Sigmoid colon (tissue), 7 donors: ENCODE measurements around the gene RPEL1. TPM values are rescaled to one million over a fixed set of nuclear protein-coding genes. Genes with fewer than 3 reads are reported as not detected.
"Not testable (repeated sequence)": the region's sequence is repeated elsewhere in the genome, so short reads cannot be mapped to it uniquely, and the experiment has no call there.

Experiments used
- DNase-seq: peaks from one replicate; pipeline ENCODE4 v3.0.0-alpha.2; 2019
- H3K27ac ChIP-seq, 4 donors: fragments of 200-600 bp; sonication (generic); one replicate each; pipeline ENCODE4 v1.5.1; 2016 to 2019; ENCODE audit warnings: mild to moderate bottlenecking in 1 of 4
- H3K27me3 ChIP-seq, 3 donors: fragments of 200-600 bp; sonication (generic); one replicate each; pipeline ENCODE4 v1.5.1; 2019; ENCODE audit warnings: mild to moderate bottlenecking in 1 of 3
- H3K36me3 ChIP-seq, 4 donors: fragments of 200-600 bp; sonication (generic); one replicate each; pipeline ENCODE4 v1.5.1; 2016 to 2019
- H3K4me1 ChIP-seq, 4 donors: fragments of 200-600 bp; sonication (generic); one replicate each; pipeline ENCODE4 v1.5.1; 2017 to 2019
- H3K4me3 ChIP-seq, 4 donors: fragments of 200-600 bp; sonication (generic); one replicate each; pipeline ENCODE4 v1.5.1; 2017 to 2019; ENCODE audit warnings: mild to moderate bottlenecking in 2 of 4, moderate library complexity in 1 of 4
- H3K9me3 ChIP-seq, 4 donors: fragments of 200-600 bp in 3 of 4; sonication (generic) in 3 of 4; one replicate each; pipeline versions ENCODE4 v1.5.1 to v1.6.1; 2013 to 2019
- CTCF ChIP-seq, 4 experiments: fragments of 450-650 bp in 3 of 4; fragments of 200-600 bp in 1 of 4; IDR thresholded peaks; one replicate each; pipeline ENCODE4 v1.5.1; 2016 to 2019; ENCODE audit warnings: antibody characterized with exemption in 4 of 4, mild to moderate bottlenecking in 3 of 4, moderate library complexity in 2 of 4
- EP300 ChIP-seq, 4 donors: sonication (generic); formaldehyde crosslinking; IDR thresholded peaks; one replicate each; pipeline ENCODE4 v1.6.1; 2017; ENCODE audit warnings: antibody characterized with exemption in 4 of 4
- POLR2A ChIP-seq, 2 donors: fragments of 450-650 bp; IDR thresholded peaks; one replicate each; pipeline ENCODE4 v1.6.1; 2016; ENCODE audit warnings: antibody characterized with exemption in 2 of 2, mild to moderate bottlenecking in 2 of 2, moderate library complexity in 2 of 2
- POLR2AphosphoS5 ChIP-seq, 4 donors: sonication (generic); formaldehyde crosslinking; IDR thresholded peaks; one replicate each; pipeline ENCODE4 v1.6.1; 2017; ENCODE audit warnings: antibody characterized with exemption in 4 of 4
- WGBS, 2 donors: extraction: QIAGEN DNeasy Blood & Tissue Kit; methylation state at CpG; one replicate each; pipeline ENCODE4 v1.1.7; 2013; 5-methylcytosine and 5-hydroxymethylcytosine counted together
- intact Hi-C: fragments of 100-400 bp; cut with DNase I; formaldehyde crosslinking; loops from one replicate; pipeline ENCODE4 v1.15.1; 2023
- polyA plus RNA-seq, 3 donors: library from polyadenylated mRNA; stranded (reverse); fragments of 200-250 nt; gene quantifications; one replicate each; pipeline ENCODE4 v1.2.3, GENCODE V29; 2013
- total RNA-seq, 4 donors: library from RNA; depleted of rRNA; stranded (reverse); fragments of >200 nt; gene quantifications; one replicate each; pipeline ENCODE4 v1.1.0, GENCODE V29; 2016
- donor health status: healthy with polysubstance abuse.
- donor health status: Bipolar disorder and iron deficiency.
- donor health status: healthy.

The RPEL1 gene
- total and polyA plus RNA-seq, 7 donors: 0.03 TPM; not detected in 6

DNA sequence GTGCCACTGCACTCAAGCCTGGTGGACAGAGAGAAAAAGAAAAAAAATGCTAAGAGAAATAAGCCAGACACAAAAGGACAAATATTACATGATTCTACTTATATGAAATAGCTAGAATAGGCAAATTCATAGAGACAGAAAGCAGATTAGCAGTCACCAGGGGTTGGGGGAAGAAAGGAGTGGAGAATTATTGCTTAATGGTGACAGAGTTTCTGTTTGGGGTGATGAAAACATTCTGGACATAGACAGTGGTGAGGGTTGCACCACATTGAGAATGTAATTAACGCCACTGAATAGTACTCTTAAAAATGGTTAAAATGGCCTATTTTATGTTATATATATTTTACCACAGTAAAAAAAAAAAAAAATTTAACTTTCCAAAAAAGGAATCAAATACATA, 46.2 kb upstream of the RPEL1 start:
- intact Hi-C loops: no loop called here
- 86% methylated on average over 1 of the region's 1 CpG for WGBS, 2 donors
- no peak for TF ChIP-seq POLR2A (IDR thresholded peaks at IDR 0.05)
- no peak for TF ChIP-seq POLR2AphosphoS5 (IDR thresholded peaks at IDR 0.05)
- no peak for TF ChIP-seq CTCF (IDR thresholded peaks at IDR 0.05)
- no peak for TF ChIP-seq EP300 (IDR thresholded peaks at IDR 0.05)

DNA sequence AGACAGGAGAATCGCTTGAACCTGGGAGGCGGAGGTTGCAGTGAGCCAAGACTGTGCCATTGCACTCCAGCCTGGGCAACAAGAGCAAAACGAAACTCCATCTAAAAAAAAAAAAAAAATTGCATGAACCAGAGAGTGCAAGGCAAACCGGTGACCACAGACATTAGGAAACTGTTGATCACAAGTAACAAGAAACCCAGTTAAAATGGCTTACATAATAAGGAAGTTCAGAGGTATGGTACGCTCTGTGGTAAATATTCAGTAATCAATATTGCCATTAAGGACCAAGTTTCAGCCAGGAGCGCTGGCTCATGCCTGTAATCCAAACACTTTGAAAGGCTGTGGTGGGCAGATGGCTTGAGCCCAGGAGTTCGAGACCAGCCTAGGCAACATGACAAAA, 43.4 kb upstream of the RPEL1 start:
- Histone ChIP-seq H3K4me1 (peaks cover 0 to 3% (median under 1%) of the 10 kb centered on the region in 4 donors), H3K36me3 (no peaks in the 10 kb centered on the region), H3K9me3 (no peaks in the 10 kb centered on the region), H3K27ac (no peak overlapping the region), H3K27me3 (no peaks in the 10 kb centered on the region), H3K4me3 (no peak overlapping the region)
- intact Hi-C loops: no loop called here
- no peak for DNase-seq
- TF ChIP-seq POLR2AphosphoS5 (IDR thresholded peaks at IDR 0.05) (no peak), POLR2A (IDR thresholded peaks at IDR 0.05) (no peak), CTCF (IDR thresholded peaks at IDR 0.05) (no peak), EP300 (IDR thresholded peaks at IDR 0.05) (no peak)
- WGBS, 2 donors: 76 to 84% methylated on average over 7 of the region's 7 CpGs

More for the DNA sequence above, 46.2 kb upstream of the RPEL1 start:
- no peaks in the 10 kb centered on the region for H3K9me3 ChIP-seq
- no peaks in the 10 kb centered on the region for H3K36me3 ChIP-seq
- H3K27me3 ChIP-seq: no peaks in the 10 kb centered on the region
- DNase-seq: no peak
- no peak overlapping the region for H3K4me3 ChIP-seq
- no peaks in the 10 kb centered on the region for H3K4me1 ChIP-seq
- no peak overlapping the region for H3K27ac ChIP-seq

- Histone ChIP-seq H3K27ac (no peak overlapping the region), H3K9me3 (no peaks in the 10 kb centered on the region), H3K27me3 (no peaks in the 10 kb centered on the region), H3K36me3 (no peaks in the 10 kb centered on the region), H3K4me1 (peaks cover 0 to 10% (median 5%) of the 10 kb centered on the region in 4 donors), H3K4me3 (no peak overlapping the region)
- intact Hi-C loops: no loop called here
- WGBS, 2 donors: 96% methylated on average over 3 of the region's 3 CpGs
- DNase-seq: no peak
- TF ChIP-seq CTCF (IDR thresholded peaks at IDR 0.05) (no peak), EP300 (IDR thresholded peaks at IDR 0.05) (no peak), POLR2AphosphoS5 (IDR thresholded peaks at IDR 0.05) (no peak), POLR2A (IDR thresholded peaks at IDR 0.05) (no peak)
These were observed 42.2 kb upstream of the RPEL1 start for GRCh38 chr10:103203466-103203865.

- intact Hi-C loops: no loop called here
- DNase-seq: no peak
- TF ChIP-seq POLR2A (IDR thresholded peaks at IDR 0.05) (no peak), EP300 (IDR thresholded peaks at IDR 0.05) (no peak), CTCF (IDR thresholded peaks at IDR 0.05) (no peak), POLR2AphosphoS5 (IDR thresholded peaks at IDR 0.05) (no peak)
- Histone ChIP-seq H3K9me3 (no peaks in the 10 kb centered on the region), H3K27ac (no peak overlapping the region), H3K27me3 (no peaks in the 10 kb centered on the region), H3K4me1 (peaks cover 0 to 10% (median 5%) of the 10 kb centered on the region in 4 donors), H3K4me3 (no peak overlapping the region), H3K36me3 (no peaks in the 10 kb centered on the region)
- 84 to 85% methylated on average over 8 of the region's 8 CpGs for WGBS, 2 donors
These were observed 41.1 kb upstream of the RPEL1 start for GRCh38 chr10:103204353-103205255.

DNA sequence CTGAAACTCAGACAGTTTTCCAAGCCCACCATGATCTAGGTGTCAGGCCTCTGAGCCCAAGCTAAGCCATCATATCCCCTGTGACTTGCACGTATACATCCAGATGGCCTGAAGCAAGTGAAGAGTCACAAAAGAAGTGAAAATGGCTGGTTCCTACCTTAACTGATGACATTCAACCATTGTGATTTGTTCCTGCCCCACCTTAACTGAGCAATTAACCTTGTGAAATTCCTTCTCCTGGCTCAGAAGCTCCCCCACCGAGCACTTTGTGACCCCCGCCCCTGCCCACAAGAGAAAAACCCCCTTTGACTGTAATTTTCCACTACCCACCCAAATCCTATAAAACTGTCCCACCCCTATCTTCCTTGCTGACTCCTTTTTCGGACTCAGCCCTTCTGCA, 40.3 kb upstream of the RPEL1 start:
- peaks cover 0 to 10% (median 5%) of the 10 kb centered on the region in 4 donors for H3K4me1 ChIP-seq
- H3K27me3 ChIP-seq, H3K36me3 ChIP-seq, intact Hi-C loops, H3K4me3 ChIP-seq, H3K9me3 ChIP-seq, DNase-seq, H3K27ac ChIP-seq: not testable (repeated sequence)
- 71 to 84% methylated on average over 4 of the region's 4 CpGs for WGBS, 2 donors

DNA sequence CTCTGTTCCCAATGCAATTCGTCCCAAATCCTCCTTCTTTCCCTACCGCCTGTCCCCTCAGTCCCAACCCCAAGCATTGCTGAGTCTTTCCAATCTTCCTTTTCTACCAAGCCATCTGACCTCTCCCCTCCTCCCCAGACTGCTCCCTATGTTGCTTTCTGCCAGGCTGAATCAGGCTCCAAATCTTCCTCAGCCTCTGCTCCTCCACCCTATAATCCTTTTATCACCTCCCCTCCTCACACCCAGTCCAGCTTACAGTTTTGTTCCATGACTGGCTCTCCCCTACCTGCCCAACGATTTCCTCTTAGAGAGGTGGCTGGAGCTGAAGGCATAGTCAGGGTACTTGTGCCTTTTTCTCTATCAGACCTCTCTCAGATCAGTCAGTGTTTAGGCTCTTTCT, 39.0 kb upstream of the RPEL1 start:
- intact Hi-C loops, DNase-seq, H3K9me3 ChIP-seq, H3K4me3 ChIP-seq, H3K27me3 ChIP-seq, H3K27ac ChIP-seq, H3K36me3 ChIP-seq: not testable (repeated sequence)
- H3K4me1 ChIP-seq: peaks cover 0 to 10% (median 5%) of the 10 kb centered on the region in 4 donors
- 80 to 81% methylated on average over 3 of the region's 3 CpGs for WGBS, 2 donors
